IMR-90 (cell line): ENCODE measurements around the gene JAKMIP3.

ENCODE experiments used
- POLR2A ChIP-seq: IDR thresholded peaks from 2 replicates; pipeline ENCODE4 v1.6.1; 2012; ENCODE audit warnings: mild to moderate bottlenecking, low read depth, low read length
- RAD21 ChIP-seq: IDR thresholded peaks from 2 replicates; pipeline ENCODE4 v1.6.1; 2012; ENCODE audit warnings: low read length, improper control_type of control experiment
- RFX5 ChIP-seq: IDR thresholded peaks from 2 replicates; pipeline ENCODE4 v1.8.0; 2012; ENCODE audit warnings: low read depth, mild to moderate bottlenecking, low read length, moderate library complexity
- TF ChIP-seq, protein P1 (sequence below): conservative IDR thresholded peaks from 2 replicates; pipeline ENCODE4 v1.5.1; 2012; ENCODE audit warnings: mild to moderate bottlenecking, low read depth, low read length, improper control_type of control experiment

DNA sequence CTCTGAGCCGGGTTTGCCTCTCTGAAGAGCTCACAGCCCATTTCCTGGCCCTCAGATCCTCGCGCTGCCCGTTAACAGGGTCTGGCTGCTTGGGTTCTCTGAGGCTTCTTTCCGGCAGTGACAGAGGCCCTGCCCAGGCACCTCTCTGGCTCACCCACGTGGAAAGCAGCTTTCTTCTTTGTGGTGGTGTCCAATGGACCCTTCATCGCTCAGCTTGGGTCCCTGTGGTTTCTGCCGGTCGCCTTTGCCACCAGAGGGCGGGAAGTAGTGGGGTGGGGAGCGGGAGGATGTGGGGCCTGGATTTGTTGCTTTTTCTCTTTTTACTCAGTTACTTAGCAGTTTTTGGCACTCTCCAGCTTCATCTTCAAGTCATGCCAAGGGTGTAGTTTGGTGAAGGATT lies 15.6 kb upstream of the JAKMIP3 start:
- TF ChIP-seq POLR2A (no peak), RFX5 (no peak), RAD21 (no peak)
- TF ChIP-seq, protein P1, sequence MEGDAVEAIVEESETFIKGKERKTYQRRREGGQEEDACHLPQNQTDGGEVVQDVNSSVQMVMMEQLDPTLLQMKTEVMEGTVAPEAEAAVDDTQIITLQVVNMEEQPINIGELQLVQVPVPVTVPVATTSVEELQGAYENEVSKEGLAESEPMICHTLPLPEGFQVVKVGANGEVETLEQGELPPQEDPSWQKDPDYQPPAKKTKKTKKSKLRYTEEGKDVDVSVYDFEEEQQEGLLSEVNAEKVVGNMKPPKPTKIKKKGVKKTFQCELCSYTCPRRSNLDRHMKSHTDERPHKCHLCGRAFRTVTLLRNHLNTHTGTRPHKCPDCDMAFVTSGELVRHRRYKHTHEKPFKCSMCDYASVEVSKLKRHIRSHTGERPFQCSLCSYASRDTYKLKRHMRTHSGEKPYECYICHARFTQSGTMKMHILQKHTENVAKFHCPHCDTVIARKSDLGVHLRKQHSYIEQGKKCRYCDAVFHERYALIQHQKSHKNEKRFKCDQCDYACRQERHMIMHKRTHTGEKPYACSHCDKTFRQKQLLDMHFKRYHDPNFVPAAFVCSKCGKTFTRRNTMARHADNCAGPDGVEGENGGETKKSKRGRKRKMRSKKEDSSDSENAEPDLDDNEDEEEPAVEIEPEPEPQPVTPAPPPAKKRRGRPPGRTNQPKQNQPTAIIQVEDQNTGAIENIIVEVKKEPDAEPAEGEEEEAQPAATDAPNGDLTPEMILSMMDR: no peak
